ENCODE data around the gene RTL10.
A peak's percentile ranks its signal among the peaks of the same experiment; 100 is the strongest.

The RTL10 gene

DNA sequence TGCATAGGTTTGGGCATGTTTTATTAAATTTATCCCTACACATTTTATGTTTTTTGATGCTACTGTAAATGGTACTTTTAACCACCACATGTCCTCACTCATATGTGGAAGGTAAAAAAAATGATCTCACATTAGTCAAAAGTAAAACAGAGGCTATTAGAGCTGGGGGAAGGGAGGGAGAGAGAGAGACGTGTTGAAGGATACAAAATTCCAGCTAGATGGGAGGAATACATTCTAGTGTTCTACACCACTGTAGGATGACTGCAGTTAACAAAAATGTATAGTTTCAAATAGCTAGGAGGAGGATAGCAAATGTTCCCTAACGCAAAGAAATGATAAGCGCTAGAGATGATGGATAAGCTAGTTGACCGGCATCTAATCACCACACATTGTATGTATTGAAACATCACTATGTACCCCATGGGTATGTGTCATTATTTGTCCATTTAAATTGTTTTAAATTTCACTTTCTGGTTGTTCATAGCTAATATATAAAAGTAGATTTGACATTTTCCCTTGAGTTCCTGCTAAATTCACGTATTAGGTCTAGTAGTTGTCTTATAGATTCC lies 9.9 kb upstream of the RTL10 start:
- no peak for DNase-seq

DNA sequence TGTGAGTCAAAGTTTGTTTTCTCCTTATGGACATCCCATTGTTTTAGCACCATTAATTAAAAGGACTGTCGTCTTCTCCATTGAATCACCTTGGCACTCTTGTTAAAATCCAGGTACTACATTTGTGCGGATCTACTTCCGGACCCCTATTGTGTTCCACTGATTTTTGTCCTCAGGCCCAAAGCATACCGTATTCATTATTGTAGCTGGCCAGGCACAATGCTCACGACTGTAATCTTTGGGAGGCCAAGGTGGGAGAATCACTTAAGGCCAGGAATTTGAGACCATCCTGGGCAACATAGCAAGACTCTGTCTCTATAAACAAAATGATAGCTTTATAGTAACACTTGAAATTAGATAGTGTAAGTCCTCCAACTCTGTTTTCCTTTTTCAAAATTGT lies 8.9 kb upstream of the RTL10 start:
- DNase-seq, result no peak

DNA sequence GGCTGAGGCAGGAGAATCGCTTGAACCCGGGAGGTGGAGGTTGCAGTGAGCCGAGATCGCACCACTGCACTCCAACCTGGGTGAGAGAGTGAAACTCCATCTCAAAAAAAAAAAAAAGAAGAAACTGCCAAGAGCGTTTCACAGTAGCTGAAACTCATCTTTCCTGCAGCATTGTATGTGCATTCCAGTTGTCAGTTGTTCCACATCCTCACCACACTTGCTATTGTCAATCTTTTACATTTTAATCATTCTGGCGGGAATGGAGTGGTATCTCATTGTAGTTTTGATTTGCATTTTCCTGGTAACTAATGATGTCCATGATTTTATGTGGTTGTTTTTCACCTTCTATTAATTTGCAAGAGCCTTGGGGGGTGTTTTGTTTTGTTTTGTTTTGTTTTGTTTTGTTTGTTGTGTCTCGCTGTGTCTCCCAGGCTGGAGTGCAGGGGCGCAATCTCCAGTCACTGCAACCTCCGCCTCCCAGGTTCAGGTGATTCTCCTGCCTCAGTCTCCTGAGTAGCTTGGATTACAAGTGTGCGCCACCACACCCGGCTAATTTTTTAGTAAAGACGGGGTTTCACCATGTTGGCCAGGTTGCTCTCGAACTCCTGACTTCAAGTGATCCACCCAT lies 8.1 kb upstream of the RTL10 start:
- no peak for DNase-seq

DNA sequence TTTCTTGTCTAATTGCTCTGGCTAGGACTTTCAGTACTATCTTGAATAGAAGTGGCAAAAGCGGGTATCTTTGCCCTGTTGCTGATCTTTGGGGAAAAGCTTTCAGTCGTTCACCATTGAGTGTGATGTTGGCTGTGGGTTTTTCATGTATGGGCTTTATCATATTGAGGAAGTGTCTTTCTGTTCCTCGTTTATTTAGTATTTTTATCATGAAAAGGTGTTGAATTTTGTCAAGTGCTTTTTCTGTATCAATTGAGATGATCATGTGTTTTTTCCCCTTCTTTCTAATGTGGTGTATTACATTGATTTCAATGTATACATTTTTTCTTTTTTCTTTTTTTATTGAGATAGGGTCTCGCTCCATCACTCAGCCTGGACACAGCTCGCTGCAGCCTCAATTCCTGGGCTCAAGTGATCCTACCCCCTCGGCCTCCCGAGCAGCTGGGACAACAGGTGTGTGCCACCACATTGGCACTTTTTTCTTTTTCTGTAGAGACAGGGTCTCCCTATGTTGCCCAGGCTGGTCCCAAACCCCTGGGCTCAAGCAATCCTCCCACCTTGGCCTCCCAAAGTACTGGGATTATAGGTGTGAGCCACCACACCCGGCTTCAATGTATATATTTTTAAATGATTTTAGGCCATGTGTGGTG lies 5.3 kb upstream of the RTL10 start:
- DNase-seq, result no peak

DNA sequence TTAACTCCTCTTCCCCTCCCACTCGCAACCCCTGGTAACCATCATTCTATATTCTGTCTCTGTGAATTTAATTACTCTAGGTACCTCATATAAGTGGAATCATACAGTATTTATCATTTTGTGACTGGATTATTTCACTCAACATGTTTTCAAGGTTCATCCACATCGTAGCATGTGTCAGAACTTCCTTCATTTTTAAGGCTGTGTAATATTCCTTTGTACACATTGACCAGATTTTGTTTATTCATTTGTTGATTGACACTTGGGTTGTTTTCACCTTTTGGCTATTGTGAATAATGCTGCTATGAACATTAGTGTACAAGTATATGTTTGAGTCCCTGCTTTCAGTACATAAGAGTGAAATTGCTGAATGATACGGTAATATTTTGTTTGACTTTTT lies 2.7 kb upstream of the RTL10 start:
- DNase-seq, result no peak

DNA sequence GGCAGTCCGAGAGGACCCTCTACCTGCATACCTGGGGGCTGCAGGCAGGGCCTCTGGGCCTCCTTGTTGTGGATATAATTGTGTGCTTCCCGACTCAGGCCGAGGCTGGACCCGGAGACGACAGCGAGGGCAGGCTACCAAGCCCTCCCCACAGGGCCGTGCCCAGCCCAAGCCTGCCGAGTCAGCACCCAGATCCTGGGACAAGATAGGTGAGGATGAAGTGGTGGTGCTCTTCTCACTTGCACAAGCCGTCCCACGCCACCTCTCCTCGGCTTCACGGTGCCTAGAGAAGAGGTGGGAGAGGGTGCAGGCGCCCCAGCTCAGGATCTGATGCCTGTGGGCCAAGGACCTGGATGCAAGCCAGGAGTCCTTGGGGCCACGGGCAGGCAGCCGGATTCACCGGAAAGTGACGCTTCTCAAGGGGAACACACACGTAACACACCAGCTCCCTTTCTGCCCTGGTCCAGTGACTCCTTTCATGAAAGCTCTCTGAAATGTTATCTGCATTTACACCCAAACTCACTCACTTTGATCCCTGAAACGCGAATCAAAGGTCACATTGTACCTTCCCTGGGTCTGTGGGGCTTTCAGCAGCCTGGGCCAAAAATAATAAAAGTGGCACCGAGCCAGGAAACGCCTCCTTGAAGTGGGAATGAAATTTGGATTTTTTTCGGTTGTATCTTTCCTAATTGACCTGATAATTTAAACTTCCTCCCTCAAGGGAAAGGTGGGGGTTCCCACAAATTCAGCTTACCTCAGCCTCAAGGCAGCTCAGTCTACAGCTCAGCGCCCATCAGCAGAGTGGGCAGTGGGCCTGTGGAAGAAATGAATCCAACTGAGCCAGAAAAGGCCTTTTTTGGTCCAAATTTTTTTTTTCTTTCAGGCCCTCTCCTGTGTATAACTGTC lies 1.1 kb upstream of the RTL10 start:
- peak; percentile 81 for DNase-seq

DNA sequence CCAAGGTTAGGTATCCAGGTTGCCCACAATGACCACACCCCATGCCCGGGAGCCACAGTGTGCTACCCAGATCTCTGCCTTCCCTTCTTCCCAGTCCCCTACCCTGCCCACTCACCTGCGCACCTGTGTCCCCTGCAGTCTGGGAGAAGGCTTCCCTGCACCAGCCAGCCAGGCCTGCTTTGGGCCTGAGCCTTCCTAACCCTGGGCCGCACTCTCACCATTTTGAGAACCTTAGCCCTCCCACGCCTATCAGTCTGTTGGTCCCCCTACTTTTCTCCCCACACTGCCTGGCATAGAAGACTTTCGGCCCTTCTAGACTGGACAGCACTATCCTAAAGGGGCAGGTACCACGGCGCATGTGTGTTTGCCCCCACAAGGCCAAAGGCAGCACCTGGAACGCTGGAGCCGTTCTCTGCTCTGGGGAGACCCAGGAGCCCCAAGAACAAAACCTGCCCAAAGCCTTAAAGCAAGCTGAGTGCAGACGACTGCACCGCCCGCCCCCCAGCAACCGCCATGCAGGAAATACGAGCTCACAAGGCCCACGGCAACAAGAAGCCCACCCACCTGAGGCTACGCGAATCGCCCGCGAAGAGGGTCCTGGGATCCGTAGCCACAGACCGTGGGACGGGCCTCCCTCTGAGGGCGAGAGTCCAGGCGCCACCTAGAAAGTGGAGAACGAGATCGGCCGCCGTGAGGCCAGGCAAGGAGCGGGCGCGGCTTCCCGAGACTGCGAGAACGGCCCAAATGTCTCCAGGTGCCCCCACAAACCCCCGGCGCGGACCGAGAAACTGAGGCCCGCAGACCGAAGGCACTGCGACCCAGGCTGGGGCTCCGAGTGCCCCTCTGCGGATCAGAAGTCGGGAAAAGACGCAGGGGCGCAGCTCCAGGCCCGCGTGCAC lies 546 bp downstream of the RTL10 start:
- DNase-seq, result peak; percentile 89

DNA sequence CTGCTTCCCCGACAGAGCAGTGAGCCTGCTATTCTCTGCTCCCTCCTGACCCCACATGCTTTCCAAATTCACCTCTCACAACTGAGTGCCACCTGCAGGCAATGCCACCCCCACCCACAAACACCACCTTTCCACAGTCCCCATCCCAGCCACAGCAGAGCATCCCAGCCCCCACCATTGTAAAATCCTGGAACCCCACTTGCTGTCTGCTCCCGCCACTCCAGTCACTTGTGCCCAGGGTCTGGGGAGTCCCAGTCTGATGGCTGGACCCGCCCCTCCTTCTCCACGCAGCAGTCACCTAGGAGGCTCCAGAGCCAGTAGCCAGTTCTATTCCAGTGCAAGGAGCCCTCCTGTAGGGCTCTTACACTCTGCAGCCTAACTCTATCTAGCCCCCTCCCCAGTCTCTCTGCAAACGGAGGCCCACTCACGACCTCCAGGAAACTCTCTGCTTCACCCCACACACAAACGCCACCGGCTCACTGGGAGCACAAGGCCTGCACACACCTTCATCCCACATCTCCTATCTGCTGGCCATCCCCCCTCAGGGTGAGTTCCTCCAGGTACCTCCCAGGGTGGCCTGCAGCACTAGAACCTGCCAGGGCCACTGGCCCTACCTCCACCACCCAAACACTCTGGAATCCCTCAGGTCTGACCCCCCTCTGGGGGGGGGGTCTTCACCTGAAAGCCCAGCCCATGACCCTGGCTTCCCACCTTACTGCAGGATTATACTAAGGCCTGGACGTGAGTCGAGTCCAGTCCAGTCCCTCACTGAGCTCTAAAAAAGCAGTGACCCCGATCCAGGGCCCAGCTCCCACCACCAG lies 1.4 kb downstream of the RTL10 start:
- DNase-seq, result no peak

DNA sequence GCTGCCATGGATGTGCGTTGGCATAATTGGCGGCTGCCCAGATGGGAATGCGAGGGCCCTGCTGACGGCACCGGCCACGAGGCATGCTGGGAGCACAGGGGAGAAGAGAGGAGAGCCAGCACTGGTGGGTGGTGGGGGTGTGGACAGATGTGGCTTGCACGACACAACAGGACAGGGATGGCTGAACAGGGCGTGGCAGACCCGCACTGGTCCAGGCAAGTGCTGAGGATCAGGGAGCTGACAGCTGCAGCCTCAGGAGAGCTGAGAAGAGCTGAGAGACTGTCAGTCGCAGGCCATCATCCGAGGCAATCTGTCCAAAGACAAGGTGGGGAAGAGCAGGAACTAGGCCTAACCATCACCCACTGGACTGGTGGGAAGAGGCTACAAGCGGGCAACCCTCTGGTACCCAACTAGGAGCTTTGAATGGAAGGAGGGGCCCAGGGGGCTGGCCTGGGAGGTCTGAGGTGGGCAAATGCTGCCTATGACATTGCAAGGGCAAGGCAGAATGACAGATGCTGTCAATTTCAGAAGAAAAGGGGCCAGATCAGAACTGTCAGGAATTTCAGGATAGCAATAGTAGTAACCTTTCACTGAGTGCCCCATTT lies 2.4 kb downstream of the RTL10 start:
- DNase-seq, result no peak

DNA sequence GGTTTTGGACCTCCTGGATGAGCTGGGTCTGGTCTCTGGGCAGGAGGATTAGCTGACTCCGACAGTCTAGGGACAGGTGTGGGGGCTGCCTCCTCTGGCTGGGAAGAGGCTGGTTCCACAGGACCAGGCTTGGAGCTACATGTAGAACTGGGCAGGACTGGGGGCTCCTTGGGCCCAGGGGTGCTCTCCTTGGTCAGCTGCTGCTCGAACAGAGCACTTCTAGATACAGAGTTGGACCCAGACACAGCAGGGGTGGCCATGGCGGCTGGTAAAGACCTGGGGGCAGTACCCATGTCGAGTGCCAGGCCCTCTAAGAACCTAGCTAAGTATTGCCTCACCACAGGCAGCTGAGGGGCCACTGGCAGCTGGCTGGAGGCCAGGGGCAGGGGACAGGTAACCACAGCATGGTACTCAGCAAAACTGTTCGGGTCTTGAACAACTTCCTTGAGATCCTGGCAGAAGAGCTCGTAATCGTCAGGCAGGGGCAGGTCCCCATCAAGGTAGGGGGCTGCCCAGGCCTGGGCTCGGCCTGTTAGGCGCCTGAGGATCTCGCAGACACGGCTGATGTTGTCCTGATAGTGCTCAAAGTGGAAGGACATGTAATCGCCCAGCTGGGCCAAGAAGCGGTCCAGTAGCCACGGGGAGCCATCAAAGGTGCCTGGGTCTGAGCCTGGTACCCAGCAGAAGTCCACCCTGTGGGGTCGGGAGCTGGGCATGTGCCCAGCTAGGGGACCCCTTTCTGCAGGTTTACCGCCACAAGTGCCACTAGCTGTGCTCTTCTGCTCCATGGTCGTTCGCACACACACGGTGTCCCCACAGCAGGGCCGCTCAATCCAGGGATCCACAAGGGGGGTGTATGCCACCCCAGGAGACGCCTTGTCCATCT lies 3.1 kb downstream of the RTL10 start:
- DNase-seq, result no peak

DNA sequence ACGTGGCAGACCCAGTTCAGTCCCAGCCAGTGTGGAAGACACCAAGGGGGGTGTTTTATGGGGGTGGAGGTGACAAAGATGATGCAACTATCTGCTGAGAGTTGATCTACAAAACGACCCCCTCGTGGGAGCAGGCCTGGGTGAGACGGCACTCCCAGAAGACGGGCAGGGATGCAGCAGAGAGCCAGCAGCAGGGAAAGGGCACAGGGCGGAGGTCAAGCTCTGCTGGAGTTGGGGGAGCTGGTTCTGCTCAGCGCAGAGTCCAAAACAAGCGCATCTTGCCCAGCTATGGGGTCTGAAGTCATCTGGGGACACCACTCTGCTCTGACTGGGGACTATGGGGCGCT lies 3.9 kb downstream of the RTL10 start:
- DNase-seq, result no peak

DNA sequence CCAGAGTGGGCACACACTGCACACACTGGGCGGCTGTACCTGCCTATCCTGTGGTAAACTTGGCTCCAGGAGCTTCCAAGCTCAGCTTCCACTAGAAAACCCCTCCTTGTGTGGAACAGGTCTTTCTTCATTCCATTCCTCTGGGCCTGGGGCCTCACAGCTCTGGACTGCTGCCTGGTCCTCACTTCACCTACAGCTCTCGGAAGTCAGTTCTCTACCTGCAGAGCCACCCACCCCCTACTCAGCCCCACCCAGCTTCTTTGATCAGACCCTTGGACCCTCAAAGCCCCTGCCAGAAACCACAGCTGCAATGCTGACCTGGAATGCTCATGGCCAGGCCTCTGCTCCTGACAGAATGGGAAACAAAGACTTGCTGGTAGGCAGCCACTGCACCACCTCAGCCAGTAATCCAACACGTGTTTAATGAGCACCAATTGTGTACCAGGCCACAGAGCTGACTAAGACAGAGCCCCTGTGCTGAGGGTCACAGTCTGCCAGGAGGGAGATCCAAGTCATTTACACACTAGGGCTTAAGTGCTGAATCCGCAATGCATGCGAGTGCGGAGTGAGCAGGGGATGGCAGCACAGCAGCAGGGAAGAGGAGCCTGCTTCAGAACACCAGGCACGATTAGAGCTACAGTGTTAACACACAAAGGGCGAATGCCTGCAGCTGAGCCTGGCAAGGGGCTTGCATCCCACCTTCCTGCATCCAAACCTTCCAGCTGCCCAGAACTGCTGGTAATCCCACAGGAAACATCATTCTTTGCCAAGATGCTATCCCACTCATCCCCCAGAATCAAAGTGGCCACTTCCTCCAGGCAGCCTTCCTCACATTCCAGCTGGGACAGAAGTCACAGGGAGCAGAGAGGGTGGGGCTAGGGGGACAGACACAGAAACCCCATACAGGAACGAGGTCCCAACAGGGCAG lies 4.6 kb downstream of the RTL10 start:
- DNase-seq, result peak; percentile 22

DNA sequence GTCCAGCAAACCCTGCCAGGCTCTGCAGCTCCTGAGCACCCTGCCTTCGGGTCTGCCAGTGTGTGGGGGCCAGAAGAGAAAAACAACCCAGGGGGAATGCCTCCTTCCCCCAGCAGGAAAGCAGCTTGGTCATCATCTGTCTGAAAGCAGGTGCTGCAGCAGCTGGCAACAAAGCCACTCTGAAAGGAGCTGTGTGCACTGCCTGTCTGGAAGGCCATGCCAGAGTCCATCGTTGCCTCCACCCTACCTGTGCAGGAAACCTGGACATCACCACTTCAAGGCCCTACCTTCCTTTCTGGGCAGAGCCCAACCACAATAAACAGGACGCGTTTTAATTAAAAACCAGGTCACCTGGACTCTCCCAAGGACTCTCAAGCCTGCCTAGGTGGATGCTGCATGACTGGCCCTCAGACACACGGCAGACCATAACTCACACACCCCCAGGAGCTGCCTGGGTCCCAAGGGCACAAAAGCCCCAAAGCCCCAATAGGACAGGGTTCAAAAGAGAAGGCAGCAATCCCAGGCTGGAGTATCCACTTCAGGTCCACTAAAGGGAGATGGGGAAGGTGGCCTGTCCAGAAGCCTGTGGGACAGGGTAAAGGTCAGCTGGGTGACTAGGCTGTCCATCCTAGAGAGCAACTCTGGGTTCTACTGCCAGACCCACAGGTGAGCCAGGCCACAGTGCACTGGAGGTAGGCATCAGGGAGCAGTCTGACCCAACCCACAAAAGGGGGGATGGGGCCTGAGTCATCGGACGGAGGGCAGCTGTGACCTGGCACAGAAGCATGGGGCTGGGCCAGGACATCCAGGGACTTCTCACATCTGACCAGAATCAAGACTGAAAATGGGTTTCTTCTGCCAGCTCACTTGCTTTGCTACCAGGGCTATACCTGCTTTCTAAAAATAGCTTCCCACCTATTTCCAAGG lies 6.1 kb downstream of the RTL10 start:
- no peak for DNase-seq

DNA sequence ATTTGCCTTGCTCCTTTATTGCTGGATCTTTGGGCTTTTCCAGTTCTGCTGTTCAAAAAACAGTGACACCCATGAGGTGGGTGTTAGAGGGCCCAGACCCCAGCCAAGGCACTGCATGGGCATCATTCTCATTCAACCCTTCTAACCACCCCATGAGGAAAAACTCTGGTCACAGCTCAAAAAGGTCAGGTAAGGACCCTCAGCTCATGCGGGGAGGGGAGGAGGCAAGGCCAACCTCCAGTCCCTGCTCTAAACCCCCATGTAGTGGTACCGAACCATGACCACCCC lies 7.4 kb downstream of the RTL10 start:
- DNase-seq, result no peak

DNA sequence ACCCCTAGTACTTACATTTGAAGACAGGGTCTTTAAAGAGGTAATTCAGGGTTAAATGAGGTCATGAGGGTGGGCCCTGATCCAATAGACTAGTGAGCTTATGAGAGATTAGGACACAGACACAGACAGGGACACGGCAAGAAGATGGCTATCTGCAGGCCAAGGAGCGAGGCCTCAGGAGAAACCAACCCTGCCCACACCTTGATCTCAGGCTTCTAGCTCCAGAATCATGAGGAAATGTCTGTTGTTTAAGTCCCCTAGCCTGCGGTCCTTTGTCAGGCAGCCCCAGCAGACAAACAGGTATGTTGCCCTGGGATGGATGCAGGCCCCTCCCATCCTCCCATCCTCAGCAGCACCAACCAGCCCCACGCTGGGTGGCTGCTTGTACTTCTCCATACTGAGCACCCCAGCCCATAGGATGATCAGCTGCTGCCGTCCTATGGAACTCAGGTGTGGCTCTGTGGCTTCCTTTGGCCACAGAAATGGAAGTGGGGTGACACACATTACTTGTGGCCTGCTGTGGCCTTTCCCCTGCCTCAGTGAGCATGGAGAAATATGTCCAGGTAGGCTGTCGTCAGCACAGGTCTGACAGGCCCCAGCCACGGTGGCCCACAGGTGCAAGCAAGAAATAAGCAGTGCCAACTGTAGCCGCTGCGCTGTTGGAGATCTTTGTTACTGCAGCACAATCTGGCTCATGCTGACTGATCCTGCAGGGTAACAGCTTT lies 7.9 kb downstream of the RTL10 start:
- no peak for DNase-seq

DNA sequence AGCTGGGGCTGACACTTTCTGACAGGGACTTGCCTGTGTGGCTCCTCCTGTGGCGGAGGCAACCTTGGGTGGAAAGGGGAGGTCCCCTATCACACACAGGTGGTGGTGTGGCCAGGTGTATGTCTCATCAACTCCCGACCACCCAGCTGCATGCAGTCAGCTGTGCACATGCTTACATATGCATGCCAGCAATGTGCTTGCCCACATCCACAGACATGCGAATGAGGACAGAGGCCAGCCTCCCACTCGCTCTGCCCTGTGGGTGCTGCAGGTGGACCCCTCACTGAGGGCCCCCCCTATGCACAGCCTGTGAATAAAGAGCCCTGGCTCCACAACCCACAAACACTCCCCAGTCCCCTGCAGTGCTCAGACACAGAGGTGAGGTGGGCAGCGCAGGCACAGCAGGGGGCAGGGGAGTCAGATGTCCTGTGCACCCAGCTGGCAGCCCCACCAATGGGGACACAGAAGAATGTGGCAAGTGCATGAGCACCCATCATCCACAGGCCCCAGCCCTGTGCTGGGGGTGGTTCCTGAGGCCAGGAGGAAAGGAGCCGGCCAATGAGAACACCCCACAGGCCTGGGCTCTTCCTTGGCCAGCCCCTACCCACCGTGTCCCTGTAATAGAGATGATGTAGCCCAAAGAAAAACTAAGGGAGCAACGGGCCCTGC lies 9.5 kb downstream of the RTL10 start:
- no peak for DNase-seq

Measured in right kidney (tissue), 1 donor.